T-helper 9 cell (primary cell): ENCODE measurements around the gene CD247.

ENCODE experiments used
- DNase-seq: peaks from one replicate; pipeline ENCODE4 v3.0.0-alpha.2; 2020

The CD247 gene

DNA sequence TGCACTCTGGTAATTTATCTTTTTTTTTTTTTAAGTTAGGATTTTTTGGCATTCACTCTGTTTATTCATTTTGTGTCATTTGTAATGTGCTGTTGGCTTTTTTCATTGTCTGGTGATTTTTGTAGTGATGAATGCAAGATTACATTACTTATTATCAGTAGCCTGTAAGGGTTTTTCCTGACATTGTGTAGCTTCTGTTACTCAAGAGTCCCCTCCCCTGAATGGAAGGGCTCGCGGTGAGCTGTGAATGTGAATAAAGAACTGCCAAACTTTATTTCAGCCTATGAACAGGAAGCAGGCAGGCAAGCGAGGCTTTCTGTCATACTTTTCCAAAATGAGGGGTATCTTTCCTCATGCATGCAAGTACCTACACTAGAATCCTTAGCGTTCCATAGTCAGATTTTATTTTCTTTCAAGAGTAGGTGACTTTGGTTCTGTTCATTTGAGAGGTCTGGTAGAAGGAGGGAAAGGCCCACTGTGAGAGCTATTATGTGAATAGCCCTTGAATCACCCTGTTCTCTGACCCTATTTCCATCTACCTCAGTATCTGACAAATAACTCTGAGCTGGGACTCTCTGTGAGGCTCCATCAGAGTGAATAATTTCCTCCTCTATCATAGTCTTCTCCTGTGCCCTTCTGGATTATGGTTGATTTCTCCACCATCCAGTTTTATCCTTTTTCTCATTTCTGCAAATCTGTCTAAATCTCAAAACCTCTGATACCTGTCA is 114.0 kb downstream of the CD247 start:
- DNase-seq: no peak

- DNase-seq: peak; percentile 19
These were observed 117.0 kb downstream of the CD247 start for GRCh38 chr1:167401260-167401873.

- no peak for DNase-seq
These were observed 117.9 kb downstream of the CD247 start for GRCh38 chr1:167400359-167400953.

- DNase-seq: no peak
These were observed 126.1 kb downstream of the CD247 start for GRCh38 chr1:167392200-167392696.

- no peak for DNase-seq
These were observed 129.4 kb downstream of the CD247 start for GRCh38 chr1:167388976-167389375.

- no peak for DNase-seq
These were observed 130.9 kb downstream of the CD247 start for GRCh38 chr1:167387251-167387910.
